Peyer's patch (tissue), 4 donors: ENCODE data around the gene NRF1.

Source experiments
- CTCF ChIP-seq, 6 experiments: fragments of 450-650 bp in 4 of 6; fragments of 200-600 bp in 2 of 6; sonication (generic) in 1 of 6; IDR thresholded peaks; one replicate each; pipeline ENCODE4 v1.5.1; 2017 to 2019; ENCODE audit warnings: antibody characterized with exemption in 6 of 6, mild to moderate bottlenecking in 3 of 6, moderate library complexity in 1 of 6
- POLR2A ChIP-seq, 2 donors: fragments of 450-650 bp; IDR thresholded peaks; one replicate each; pipeline ENCODE4 v1.5.1; 2017; ENCODE audit warnings: antibody characterized with exemption in 2 of 2, mild to moderate bottlenecking in 2 of 2, moderate library complexity in 2 of 2

- no peak for TF ChIP-seq CTCF (IDR thresholded peaks at IDR 0.05)
- TF ChIP-seq POLR2A (IDR thresholded peaks at IDR 0.05): no peak
Observed at GRCh38 chr7:129773328-129773731, 161.8 kb downstream of the NRF1 start.
